SK-N-SH (cell line): ENCODE data around the gene NIPAL4.

Experiments
- FOXM1 ChIP-seq: IDR thresholded peaks from 2 replicates; pipeline ENCODE4 v1.4.0; 2012; ENCODE audit warnings: low read depth, mild to moderate bottlenecking
- GATA2 ChIP-seq: sonication (generic); formaldehyde crosslinking; IDR thresholded peaks from 2 replicates; pipeline ENCODE4 v1.5.0; 2020; ENCODE audit warnings: mild to moderate bottlenecking, missing genetic modification reagents
- RAD21 ChIP-seq: IDR thresholded peaks from 2 replicates; pipeline ENCODE4 v1.6.1; 2012; ENCODE audit warnings: mild to moderate bottlenecking, low read length
- RFX5 ChIP-seq: IDR thresholded peaks from 2 replicates; pipeline ENCODE4 v1.6.1; 2012; ENCODE audit warnings: mild to moderate bottlenecking, improper control_type of control experiment, low read length
- TF ChIP-seq, protein P1 (sequence below): fragments of 200-600 bp; sonication (generic); IDR thresholded peaks from 2 replicates; pipeline ENCODE4 v1.6.1; 2017; ENCODE audit warnings: antibody characterized with exemption, mild to moderate bottlenecking, moderate library complexity
- TF ChIP-seq, protein P2 (sequence below): IDR thresholded peaks from 2 replicates; pipeline ENCODE4 v1.4.0; 2012; ENCODE audit warnings: low read depth

DNA sequence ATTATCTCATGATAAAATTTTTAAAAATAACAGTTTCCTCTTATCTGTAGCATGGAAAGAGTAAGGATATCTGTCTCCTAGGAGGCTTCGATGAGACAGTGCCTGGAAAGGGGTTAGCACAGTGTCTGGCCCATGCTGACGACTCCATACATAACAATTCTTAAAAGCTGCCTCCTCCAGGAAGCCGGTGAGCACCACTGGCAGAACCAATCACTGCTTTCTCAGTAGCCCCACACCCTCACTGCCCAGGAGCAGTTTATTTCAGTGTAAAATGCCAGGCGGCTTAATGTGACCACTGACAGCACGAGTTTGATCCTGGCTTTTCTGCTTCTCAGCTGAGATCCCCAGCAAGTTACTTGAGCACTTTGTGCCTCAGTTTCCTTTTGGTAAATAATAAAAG is 1.2 kb upstream of the NIPAL4 start:
- no peak for TF ChIP-seq GATA2
- TF ChIP-seq, protein P1, sequence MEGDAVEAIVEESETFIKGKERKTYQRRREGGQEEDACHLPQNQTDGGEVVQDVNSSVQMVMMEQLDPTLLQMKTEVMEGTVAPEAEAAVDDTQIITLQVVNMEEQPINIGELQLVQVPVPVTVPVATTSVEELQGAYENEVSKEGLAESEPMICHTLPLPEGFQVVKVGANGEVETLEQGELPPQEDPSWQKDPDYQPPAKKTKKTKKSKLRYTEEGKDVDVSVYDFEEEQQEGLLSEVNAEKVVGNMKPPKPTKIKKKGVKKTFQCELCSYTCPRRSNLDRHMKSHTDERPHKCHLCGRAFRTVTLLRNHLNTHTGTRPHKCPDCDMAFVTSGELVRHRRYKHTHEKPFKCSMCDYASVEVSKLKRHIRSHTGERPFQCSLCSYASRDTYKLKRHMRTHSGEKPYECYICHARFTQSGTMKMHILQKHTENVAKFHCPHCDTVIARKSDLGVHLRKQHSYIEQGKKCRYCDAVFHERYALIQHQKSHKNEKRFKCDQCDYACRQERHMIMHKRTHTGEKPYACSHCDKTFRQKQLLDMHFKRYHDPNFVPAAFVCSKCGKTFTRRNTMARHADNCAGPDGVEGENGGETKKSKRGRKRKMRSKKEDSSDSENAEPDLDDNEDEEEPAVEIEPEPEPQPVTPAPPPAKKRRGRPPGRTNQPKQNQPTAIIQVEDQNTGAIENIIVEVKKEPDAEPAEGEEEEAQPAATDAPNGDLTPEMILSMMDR, result no peak
- TF ChIP-seq, protein P2, sequence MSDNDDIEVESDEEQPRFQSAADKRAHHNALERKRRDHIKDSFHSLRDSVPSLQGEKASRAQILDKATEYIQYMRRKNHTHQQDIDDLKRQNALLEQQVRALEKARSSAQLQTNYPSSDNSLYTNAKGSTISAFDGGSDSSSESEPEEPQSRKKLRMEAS, result no peak
- no peak for TF ChIP-seq FOXM1
- TF ChIP-seq RAD21, result no peak
- TF ChIP-seq RFX5, result no peak
